ENCODE results near the gene RASA4B. TPM values are rescaled to one million over a fixed set of nuclear protein-coding genes. Genes with fewer than 3 reads are reported as not detected.
A peak's percentile ranks its signal among the peaks of the same experiment; 100 is the strongest.

Gene RASA4B
- total RNA-seq, 2 donors from 2014 or later, result 4.3 to 7.5 TPM

DNA sequence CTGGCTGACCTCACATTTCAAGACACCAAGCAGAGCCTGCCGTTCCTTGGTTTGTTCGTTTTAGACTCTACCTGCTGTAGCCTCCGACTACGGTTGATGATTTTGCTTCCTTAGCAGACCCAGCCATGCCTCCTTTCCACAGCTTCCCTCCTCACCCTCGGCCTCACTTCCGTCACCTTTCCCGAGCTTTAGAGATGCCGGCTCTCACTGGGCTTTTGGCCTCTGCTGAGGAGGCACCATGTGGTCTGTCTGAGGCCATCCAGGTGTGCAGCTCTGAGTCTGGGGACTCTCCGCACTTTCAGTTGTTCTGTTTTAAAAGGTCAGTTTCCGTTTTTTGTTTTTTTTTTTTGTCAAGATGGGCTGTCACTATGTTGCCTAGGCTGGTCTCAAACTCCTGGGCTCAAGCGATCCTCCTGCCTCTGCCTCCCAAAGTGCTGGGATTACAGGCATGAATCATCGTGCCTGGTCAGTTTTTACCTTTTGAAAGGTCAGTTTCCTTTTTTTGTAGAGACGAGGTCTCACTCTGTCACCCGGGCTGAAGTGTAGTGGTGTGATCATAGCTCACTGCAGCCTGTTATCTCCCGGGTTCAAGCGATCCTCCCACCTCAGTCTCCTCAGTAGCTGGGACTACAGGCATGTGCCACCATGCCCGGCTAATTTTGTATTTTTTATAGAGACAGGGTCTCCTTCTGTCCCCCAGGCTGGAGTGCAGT, 72.5 kb downstream of the RASA4B start:
- Histone ChIP-seq H3K36me3 (no peaks in the 10 kb centered on the region), H3K4me3 (no peak overlapping the region), H3K4me1 (peaks cover 0 to 6% of the 10 kb centered on the region in 2 donors), H3K27ac (no peak overlapping the region), H3K27me3 (no peaks in the 10 kb centered on the region), H3K9me3 (no peaks in the 10 kb centered on the region)
- no peak for DNase-seq (ENCODE audit: low spot score)
- TF ChIP-seq, protein P1, sequence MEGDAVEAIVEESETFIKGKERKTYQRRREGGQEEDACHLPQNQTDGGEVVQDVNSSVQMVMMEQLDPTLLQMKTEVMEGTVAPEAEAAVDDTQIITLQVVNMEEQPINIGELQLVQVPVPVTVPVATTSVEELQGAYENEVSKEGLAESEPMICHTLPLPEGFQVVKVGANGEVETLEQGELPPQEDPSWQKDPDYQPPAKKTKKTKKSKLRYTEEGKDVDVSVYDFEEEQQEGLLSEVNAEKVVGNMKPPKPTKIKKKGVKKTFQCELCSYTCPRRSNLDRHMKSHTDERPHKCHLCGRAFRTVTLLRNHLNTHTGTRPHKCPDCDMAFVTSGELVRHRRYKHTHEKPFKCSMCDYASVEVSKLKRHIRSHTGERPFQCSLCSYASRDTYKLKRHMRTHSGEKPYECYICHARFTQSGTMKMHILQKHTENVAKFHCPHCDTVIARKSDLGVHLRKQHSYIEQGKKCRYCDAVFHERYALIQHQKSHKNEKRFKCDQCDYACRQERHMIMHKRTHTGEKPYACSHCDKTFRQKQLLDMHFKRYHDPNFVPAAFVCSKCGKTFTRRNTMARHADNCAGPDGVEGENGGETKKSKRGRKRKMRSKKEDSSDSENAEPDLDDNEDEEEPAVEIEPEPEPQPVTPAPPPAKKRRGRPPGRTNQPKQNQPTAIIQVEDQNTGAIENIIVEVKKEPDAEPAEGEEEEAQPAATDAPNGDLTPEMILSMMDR (IDR thresholded peaks at IDR 0.05), result no peak

DNA sequence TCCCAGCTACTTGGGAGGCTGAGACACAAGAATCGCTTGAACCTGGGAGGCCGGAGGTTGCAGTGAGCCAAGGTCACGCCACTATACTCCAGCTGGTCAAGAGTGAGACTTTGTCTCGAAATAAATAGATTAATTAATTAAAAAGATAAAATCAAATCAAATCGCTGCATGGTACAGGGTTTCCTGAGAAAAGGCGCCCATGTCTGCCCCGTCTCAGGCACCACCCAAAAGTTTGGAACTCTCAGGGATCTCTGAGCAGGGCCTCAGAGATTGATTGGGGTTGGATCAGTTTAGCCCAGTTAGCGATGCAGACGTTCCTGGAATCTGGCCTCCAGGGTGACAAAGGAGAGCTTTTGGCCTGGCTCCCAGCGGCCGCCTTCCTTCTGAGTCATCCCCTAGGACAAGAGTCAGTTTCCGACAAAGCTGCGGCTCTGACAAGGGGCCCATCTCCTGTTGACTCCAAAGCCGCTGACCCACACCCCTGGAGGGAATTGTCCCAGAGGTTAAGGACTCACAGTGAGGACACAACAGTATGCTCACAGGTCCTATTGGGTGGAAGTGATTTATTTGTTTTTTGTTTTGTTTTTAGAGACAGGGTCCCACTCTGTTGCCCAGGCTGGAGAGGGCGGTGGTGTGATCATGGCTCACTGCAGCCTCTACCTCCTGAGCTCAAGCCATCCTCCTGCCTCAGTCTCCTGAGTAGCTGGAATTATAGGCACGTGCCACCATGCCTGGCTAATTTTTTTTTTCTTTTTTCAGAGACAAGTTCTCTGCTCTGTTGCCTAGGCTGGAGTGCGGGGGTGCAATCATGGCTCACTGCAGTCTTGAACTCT, 77.4 kb downstream of the RASA4B start:
- no peaks in the 10 kb centered on the region for H3K27me3 ChIP-seq
- H3K4me1 ChIP-seq, result peaks cover 0 to 11% of the 10 kb centered on the region in 2 donors
- no peaks in the 10 kb centered on the region for H3K36me3 ChIP-seq
- DNase-seq (ENCODE audit: low spot score), result peak; percentile 77
- H3K4me3 ChIP-seq, result no peak overlapping the region
- no peaks in the 10 kb centered on the region for H3K9me3 ChIP-seq
- peak overlapping the region; percentile 21 to 58 for H3K27ac ChIP-seq
- TF ChIP-seq, protein P1 (IDR thresholded peaks at IDR 0.05), result no peak

DNA sequence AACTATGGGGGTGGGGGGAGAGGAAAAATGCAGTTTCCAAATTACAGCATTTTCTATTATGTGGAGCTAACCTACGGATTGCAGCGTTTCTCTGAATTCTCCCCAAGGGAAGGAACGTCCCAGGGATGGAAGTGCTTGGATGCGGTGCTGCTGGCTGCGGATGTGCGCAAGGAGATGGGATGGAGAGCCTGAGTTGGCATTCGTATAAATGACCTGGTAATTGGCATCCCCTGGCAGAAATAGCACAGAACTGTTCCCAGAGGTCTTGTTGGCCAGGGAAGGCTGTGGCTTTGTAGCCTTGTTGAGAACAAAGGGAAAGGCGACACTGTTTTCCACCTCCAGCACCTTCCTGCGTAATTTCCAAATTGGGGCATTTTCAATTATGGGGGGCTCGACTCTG, 81.5 kb downstream of the RASA4B start:
- Histone ChIP-seq H3K27ac (no peak overlapping the region), H3K4me1 (peaks cover 0 to 29% of the 10 kb centered on the region in 2 donors), H3K36me3 (no peaks in the 10 kb centered on the region), H3K9me3 (no peaks in the 10 kb centered on the region), H3K27me3 (no peaks in the 10 kb centered on the region), H3K4me3 (no peak overlapping the region)
- TF ChIP-seq, protein P1 (IDR thresholded peaks at IDR 0.05), result no peak
- no peak for DNase-seq (ENCODE audit: low spot score)

DNA sequence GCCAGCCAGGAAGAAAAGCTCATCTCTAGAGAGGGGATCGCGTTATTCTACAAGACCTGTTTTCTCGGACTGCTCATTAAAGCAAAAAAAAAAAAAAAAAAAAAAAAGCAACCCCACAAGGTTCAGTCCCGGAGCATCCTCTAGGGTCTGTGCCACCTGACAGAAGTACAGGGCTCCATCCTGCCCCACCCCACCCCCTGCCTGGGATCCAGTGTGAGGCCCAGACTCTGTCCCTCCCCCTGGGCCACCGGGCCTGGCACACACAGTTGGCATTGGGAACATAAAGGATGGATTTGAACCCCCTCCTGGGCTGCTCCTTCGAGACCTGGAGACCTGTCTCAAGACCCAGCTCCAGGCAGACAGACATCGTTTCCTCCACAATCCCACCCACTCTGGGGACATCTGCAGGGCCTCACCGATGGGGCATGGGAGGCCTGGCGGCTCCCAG, 83.5 kb downstream of the RASA4B start:
- H3K27ac ChIP-seq, result peak overlapping the region; percentile 52 to 66
- H3K9me3 ChIP-seq, result no peaks in the 10 kb centered on the region
- DNase-seq (ENCODE audit: low spot score), result no peak
- H3K27me3 ChIP-seq, result no peaks in the 10 kb centered on the region
- peaks cover 0 to 18% of the 10 kb centered on the region in 2 donors for H3K4me1 ChIP-seq
- no peaks in the 10 kb centered on the region for H3K36me3 ChIP-seq
- peak overlapping the region; percentile 66 to 85 for H3K4me3 ChIP-seq
- TF ChIP-seq, protein P1 (IDR thresholded peaks at IDR 0.05), result no peak

DNA sequence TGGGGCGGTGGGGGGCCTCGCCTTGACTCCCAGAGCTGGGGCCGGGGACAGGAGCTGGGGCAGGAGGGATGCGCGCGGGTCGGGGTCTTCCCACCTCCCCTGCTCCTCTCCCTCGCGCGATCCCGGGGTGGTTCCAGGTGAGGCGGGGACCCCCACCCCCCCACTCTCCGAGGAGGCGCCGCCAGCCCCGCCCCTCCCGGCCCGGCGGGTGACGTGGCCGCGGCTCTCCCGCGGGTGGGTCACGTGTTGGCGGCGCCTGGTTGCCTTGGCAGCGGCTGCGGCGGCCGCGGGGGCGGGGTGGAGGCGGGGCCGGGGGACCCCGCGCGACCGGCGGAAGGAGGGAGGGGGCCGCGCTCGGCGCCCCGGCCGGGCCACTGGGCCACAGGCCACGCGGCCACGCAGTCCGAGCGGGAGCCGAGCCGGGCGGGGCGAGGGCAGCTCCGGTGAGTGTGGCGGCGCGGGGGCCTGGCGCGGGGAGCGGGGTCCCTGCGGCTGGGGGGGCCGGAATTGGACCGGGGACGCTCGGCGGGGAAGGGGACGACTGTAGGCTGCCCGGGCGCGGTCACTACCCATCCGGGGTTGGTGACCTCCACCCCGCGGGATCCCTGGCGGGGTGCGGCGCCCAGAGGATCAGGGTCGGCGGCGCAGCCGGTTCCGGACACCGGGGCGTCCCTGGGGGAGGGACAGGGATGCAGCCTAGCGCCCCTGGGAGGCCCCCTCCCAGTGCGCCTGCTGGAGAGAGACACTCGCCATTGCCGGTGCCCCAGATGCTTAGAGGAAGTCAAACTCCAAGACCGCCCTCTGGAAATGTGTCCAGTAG, 84.1 kb downstream of the RASA4B start, which contains the start of gene ORAI2:
Gene ORAI2, plus strand, starts transcription at position 357 of the 820 bp plus-strand sequence. CDS start 5,382 bp downstream, outside the sequence.
- H3K27ac ChIP-seq, result peak within 1 kb of the TSS; percentile 66
- TF ChIP-seq, protein P1 (IDR thresholded peaks at IDR 0.05), result no peak
- peak; percentile 64 for DNase-seq (ENCODE audit: low spot score)

More for the DNA sequence above, 84.1 kb downstream of the RASA4B start, which contains the start of gene ORAI2:
- H3K27me3 ChIP-seq, result no peaks in the 10 kb centered on the region
- H3K4me3 ChIP-seq, result peak within 1 kb of the TSS; percentile 66 to 85
- H3K36me3 ChIP-seq, result no peaks in the 10 kb centered on the region
- no peaks in the 10 kb centered on the region for H3K9me3 ChIP-seq
- peaks cover 0 to 18% of the 10 kb centered on the region in 2 donors for H3K4me1 ChIP-seq
